HL-60 (cell line): Measurements from ENCODE around the gene ARG2.

ENCODE experiments used
- CTCF ChIP-seq: IDR thresholded peaks from one replicate; pipeline ENCODE4 v1.5.1; 2011; ENCODE audit warnings: low read length, control low read depth, inconsistent platforms; ENCODE audit not compliant: insufficient read depth
- POLR2AphosphoS5 ChIP-seq: IDR thresholded peaks from 2 replicates; pipeline ENCODE4 v1.6.1; 2012; ENCODE audit warnings: low read depth

GRCh38 chr14:67579636-67580035 is 40.1 kb upstream of the ARG2 start:
- TF ChIP-seq POLR2AphosphoS5 (no peak), CTCF (no peak)
